HG03520 (cell line): ENCODE results near the gene PTOV1.
A peak's percentile ranks its signal among the peaks of the same experiment; 100 is the strongest.
"Not testable (repeated sequence)": the region's sequence is repeated elsewhere in the genome, so short reads cannot be mapped to it uniquely, and the experiment has no call there.

Experiments
- ATAC-seq: cut with Tn5 transposase; IDR thresholded peaks from one replicate; pipeline ENCODE4 v1.9.1; 2021; ENCODE audit warnings: mild to moderate bottlenecking, moderate library complexity; ENCODE audit not compliant: unreplicated experiment

PTOV1 gene

GRCh38 chr19:49817964-49818648 lies 32.9 kb upstream of the PTOV1 start, which contains the start of gene MED25:
MED25 (plus strand) TSS chr19:49818289; CDS start chr19:49818342, 53 bp downstream.
- ATAC-seq, result peak; percentile 59

- ATAC-seq, result no peak
Measured at GRCh38 chr19:49818649-49819370, 32.1 kb upstream of the PTOV1 start.

- not testable (repeated sequence) for ATAC-seq
Measured at GRCh38 chr19:49819452-49820115, 31.4 kb upstream of the PTOV1 start.

GRCh38 chr19:49820125-49820524 lies 30.8 kb upstream of the PTOV1 start:
- ATAC-seq, result no peak

- no peak for ATAC-seq
Measured at GRCh38 chr19:49823472-49823871, 27.5 kb upstream of the PTOV1 start.

GRCh38 chr19:49824662-49825061 lies 26.3 kb upstream of the PTOV1 start:
- no peak for ATAC-seq

- ATAC-seq, result no peak
Measured at GRCh38 chr19:49827034-49827433, 23.9 kb upstream of the PTOV1 start.

- ATAC-seq, result no peak
Measured at GRCh38 chr19:49829200-49829599, 21.8 kb upstream of the PTOV1 start.

GRCh38 chr19:49829721-49830120 lies 21.2 kb upstream of the PTOV1 start:
- ATAC-seq, result no peak

- no peak for ATAC-seq
Measured at GRCh38 chr19:49830766-49831165, 20.2 kb upstream of the PTOV1 start.

- no peak for ATAC-seq
Measured at GRCh38 chr19:49831592-49831991, 19.4 kb upstream of the PTOV1 start.

- no peak for ATAC-seq
Measured at GRCh38 chr19:49832556-49832955, 18.4 kb upstream of the PTOV1 start.

- ATAC-seq, result no peak
Measured at GRCh38 chr19:49833599-49833998, 17.4 kb upstream of the PTOV1 start.

GRCh38 chr19:49835562-49835961 lies 15.4 kb upstream of the PTOV1 start:
- no peak for ATAC-seq

- no peak for ATAC-seq
Measured at GRCh38 chr19:49836176-49837008, 14.6 kb upstream of the PTOV1 start.

- no peak for ATAC-seq
Measured at GRCh38 chr19:49837009-49837310, 14.0 kb upstream of the PTOV1 start.

GRCh38 chr19:49837425-49837824 lies 13.5 kb upstream of the PTOV1 start:
- ATAC-seq, result no peak

GRCh38 chr19:49838885-49839588 lies 11.9 kb upstream of the PTOV1 start:
- no peak for ATAC-seq

- no peak for ATAC-seq
Measured at GRCh38 chr19:49839713-49840112, 11.2 kb upstream of the PTOV1 start.

GRCh38 chr19:49840321-49840720 lies 10.6 kb upstream of the PTOV1 start:
- ATAC-seq, result no peak
